DND-41 (cell line): ENCODE measurements around the gene NLRP8.

Source experiments
- ATAC-seq: fragments of 200-7000 bp; cut with Tn5 transposase; 3 replicates; pipeline ENCODE4 v1.9.1; 2021; ENCODE audit warnings: low read depth; ENCODE audit not compliant: insufficient read depth
- DNase-seq: peaks from one replicate; pipeline ENCODE4 v3.0.0-alpha.2; 2020
- H2AFZ ChIP-seq: 2 replicates; pipeline ENCODE4 v1.6.0; 2012; ENCODE audit warnings: low read depth, low read length
- H3K27ac ChIP-seq: 2 replicates; pipeline ENCODE4 v1.5.1; 2012; ENCODE audit warnings: low read length, inconsistent platforms
- H3K27me3 ChIP-seq: fragments of 200-600 bp; sonication (generic); 2 replicates; pipeline ENCODE4 v1.6.0; 2012; ENCODE audit warnings: low read length, mild to moderate bottlenecking, inconsistent platforms; ENCODE audit not compliant: insufficient read depth, poor library complexity
- H3K36me3 ChIP-seq: 2 replicates; pipeline ENCODE4 v1.5.1; 2012; ENCODE audit warnings: low read length, inconsistent platforms; ENCODE audit not compliant: insufficient read depth
- H3K4me1 ChIP-seq: 2 replicates; pipeline ENCODE4 v1.5.1; 2012; ENCODE audit warnings: mild to moderate bottlenecking, low read length; ENCODE audit not compliant: insufficient read depth
- H3K4me2 ChIP-seq: 2 replicates; pipeline ENCODE4 v1.6.0; 2012; ENCODE audit warnings: mild to moderate bottlenecking, moderate library complexity, low read length, inconsistent platforms; ENCODE audit not compliant: insufficient read depth
- H3K4me3 ChIP-seq, 2 experiments: fragments of 200-600 bp in 1 of 2; shearing (Covaris generic) in 1 of 2; 2 replicates each; pipeline ENCODE4 v1.5.1; 2012 to 2016; ENCODE audit warnings: inconsistent platforms in 2 of 2, low read length in 2 of 2, mild to moderate bottlenecking in 2 of 2, low read depth in 1 of 2, moderate library complexity in 1 of 2
- H3K79me2 ChIP-seq: 2 replicates; pipeline ENCODE4 v1.6.0; 2012; ENCODE audit warnings: low read length, inconsistent platforms; ENCODE audit not compliant: insufficient read depth
- H3K9ac ChIP-seq: 2 replicates; pipeline ENCODE4 v1.6.0; 2012; ENCODE audit warnings: low read depth, mild to moderate bottlenecking, inconsistent platforms, low read length, moderate library complexity
- H3K9me3 ChIP-seq: 2 replicates; pipeline ENCODE4 v1.5.1; 2012; ENCODE audit warnings: low read length, moderate library complexity, mild to moderate bottlenecking, inconsistent platforms; ENCODE audit not compliant: insufficient read depth, severe bottlenecking
- H4K20me1 ChIP-seq: 2 replicates; pipeline ENCODE4 v1.6.0; 2012; ENCODE audit warnings: low read length; ENCODE audit not compliant: insufficient read depth
- EZH2 ChIP-seq: IDR thresholded peaks from 3 replicates; pipeline ENCODE4 v1.6.1; 2012; ENCODE audit warnings: borderline replicate concordance, low read depth, mild to moderate bottlenecking, moderate library complexity, low read length, inconsistent platforms; ENCODE audit not compliant: severe bottlenecking
- TF ChIP-seq, protein P1 (sequence below): IDR thresholded peaks from 2 replicates; pipeline ENCODE4 v1.5.1; 2012; ENCODE audit warnings: borderline replicate concordance, low read length, moderate library complexity, mild to moderate bottlenecking; ENCODE audit not compliant: poor library complexity, severe bottlenecking; ENCODE audit errors: extremely low read depth

The NLRP8 gene

GRCh38 chr19:55947532-55947931 is at the start of gene NLRP8:
NLRP8 (plus strand) TSS chr19:55947832.
- Histone ChIP-seq H3K27me3 (no peaks in the 10 kb centered on the region), H3K4me3 (no peak within 1 kb of the TSS), H3K79me2 (no peaks in the 10 kb centered on the region), H2AFZ (no peak within 1 kb of the TSS), H3K4me1 (no peaks in the 10 kb centered on the region), H3K36me3 (no peaks in the 10 kb centered on the region), H4K20me1 (no peaks in the 10 kb centered on the region), H3K9ac (no peak within 1 kb of the TSS), H3K27ac (no peak within 1 kb of the TSS), H3K4me2 (no peak within 1 kb of the TSS), H3K9me3 (no peaks in the 10 kb centered on the region)
- no peak for ATAC-seq
- no peak for DNase-seq
- TF ChIP-seq, protein P1, sequence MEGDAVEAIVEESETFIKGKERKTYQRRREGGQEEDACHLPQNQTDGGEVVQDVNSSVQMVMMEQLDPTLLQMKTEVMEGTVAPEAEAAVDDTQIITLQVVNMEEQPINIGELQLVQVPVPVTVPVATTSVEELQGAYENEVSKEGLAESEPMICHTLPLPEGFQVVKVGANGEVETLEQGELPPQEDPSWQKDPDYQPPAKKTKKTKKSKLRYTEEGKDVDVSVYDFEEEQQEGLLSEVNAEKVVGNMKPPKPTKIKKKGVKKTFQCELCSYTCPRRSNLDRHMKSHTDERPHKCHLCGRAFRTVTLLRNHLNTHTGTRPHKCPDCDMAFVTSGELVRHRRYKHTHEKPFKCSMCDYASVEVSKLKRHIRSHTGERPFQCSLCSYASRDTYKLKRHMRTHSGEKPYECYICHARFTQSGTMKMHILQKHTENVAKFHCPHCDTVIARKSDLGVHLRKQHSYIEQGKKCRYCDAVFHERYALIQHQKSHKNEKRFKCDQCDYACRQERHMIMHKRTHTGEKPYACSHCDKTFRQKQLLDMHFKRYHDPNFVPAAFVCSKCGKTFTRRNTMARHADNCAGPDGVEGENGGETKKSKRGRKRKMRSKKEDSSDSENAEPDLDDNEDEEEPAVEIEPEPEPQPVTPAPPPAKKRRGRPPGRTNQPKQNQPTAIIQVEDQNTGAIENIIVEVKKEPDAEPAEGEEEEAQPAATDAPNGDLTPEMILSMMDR: no peak
- no peak for TF ChIP-seq EZH2

- ATAC-seq (no peak), DNase-seq (no peak)
- H3K36me3 ChIP-seq: no peaks in the 10 kb centered on the region
- TF ChIP-seq EZH2: no peak
- TF ChIP-seq, protein P1: no peak
- no peaks in the 10 kb centered on the region for H3K9me3 ChIP-seq
- H3K4me2 ChIP-seq: no peak overlapping the region
- no peak overlapping the region for H3K4me3 ChIP-seq
- H3K27ac ChIP-seq: no peak overlapping the region
- H3K27me3 ChIP-seq: peaks cover 2% of the 10 kb centered on the region
- H3K4me1 ChIP-seq: no peaks in the 10 kb centered on the region
- no peaks in the 10 kb centered on the region for H3K79me2 ChIP-seq
- no peak overlapping the region for H3K9ac ChIP-seq
- H2AFZ ChIP-seq: no peak overlapping the region
- H4K20me1 ChIP-seq: no peaks in the 10 kb centered on the region
Observed at GRCh38 chr19:55898911-55899310, 48.7 kb upstream of the NLRP8 start.

- Histone ChIP-seq H3K36me3 (no peaks in the 10 kb centered on the region), H2AFZ (no peak overlapping the region), H3K9me3 (no peaks in the 10 kb centered on the region), H3K27me3 (peaks cover 2% of the 10 kb centered on the region), H3K4me1 (no peaks in the 10 kb centered on the region), H4K20me1 (no peaks in the 10 kb centered on the region), H3K79me2 (no peaks in the 10 kb centered on the region), H3K27ac (no peak overlapping the region), H3K4me3 (no peak overlapping the region), H3K4me2 (no peak overlapping the region), H3K9ac (no peak overlapping the region)
- no peak for ATAC-seq
- no peak for DNase-seq
- TF ChIP-seq, protein P1: no peak
- TF ChIP-seq EZH2: no peak
Observed at GRCh38 chr19:55901369-55902079, 46.1 kb upstream of the NLRP8 start.
